ENCODE measurements around the gene OSBP. TPM values are rescaled to one million over a fixed set of nuclear protein-coding genes. Genes with fewer than 3 reads are reported as not detected.

OSBP gene
- total and polyA plus RNA-seq, 2 donors (not counting 3 experiments of a cell fraction or from before 2014, with no cell fraction given): 14.2 to 37.5 TPM

GRCh38 chr11:59553323-59553722 lies 62.3 kb downstream of the OSBP start:
- H3K79me2 ChIP-seq (ENCODE audit: control insufficient read depth, insufficient read depth, low read length): no peaks in the 10 kb centered on the region
- H3K4me1 ChIP-seq (ENCODE audit: control insufficient read depth, extremely low read depth, insufficient read depth, low read length): peaks cover 18% of the 10 kb centered on the region
- H3K27me3 ChIP-seq (ENCODE audit: control insufficient read depth in 2 of 2, insufficient read depth in 2 of 2, low read length in 2 of 2): no peaks in the 10 kb centered on the region
- BruUV-seq (replicated peaks): no TSS peak
- H3K36me3 ChIP-seq (ENCODE audit: control insufficient read depth in 2 of 2, extremely low read depth in 1 of 2, insufficient read depth in 2 of 2, low read length in 2 of 2): no peaks in the 10 kb centered on the region
- no peak overlapping the region for H2AFZ ChIP-seq (ENCODE audit: low read depth, low read length)
- no peaks in the 10 kb centered on the region for H4K20me1 ChIP-seq (replicated peaks; ENCODE audit: control insufficient read depth, extremely low read depth, insufficient read depth, low read length)
- no peak overlapping the region for H3K4me2 ChIP-seq (ENCODE audit: insufficient read depth, low read length)
- H3K27ac ChIP-seq (ENCODE audit: insufficient read depth, low read depth, low read length): no peak overlapping the region
- intact Hi-C loops (cut with micrococcal nuclease) (loop anchor here (5.0 to 10.0 kb wide), 2 partner anchors 249 to 641 kb away; no protein-coding TSS in a partner anchor), dilution Hi-C loops (cut with MboI; ENCODE audit: extremely low pct_ligation_motif_present, low sequenced_read_pairs) (no loop called here)
- TF ChIP-seq FOS (IDR thresholded peaks at IDR 0.05; ENCODE audit: borderline replicate concordance, insufficient read depth, low read length): no peak
- TF ChIP-seq GATA2 (IDR thresholded peaks at IDR 0.05; ENCODE audit: insufficient read depth, insufficient read length, low read depth, low read length): no peak
- no peak for TF ChIP-seq POLR2AphosphoS5 (IDR thresholded peaks at IDR 0.05; ENCODE audit: insufficient read depth, low read depth, low read length)
- no peak for TF ChIP-seq MYC (IDR thresholded peaks at IDR 0.05; ENCODE audit: low read depth, low read length)
- H3K9me1 ChIP-seq (replicated peaks; ENCODE audit: control insufficient read depth, extremely low read depth, insufficient read depth, low read length): no peaks in the 10 kb centered on the region
- FAIRE-seq (no peak), DNase-seq (ENCODE audit: low read depth, low spot score) (no peak)
- no peak overlapping the region for H3K4me3 ChIP-seq (replicated peaks in 1 of 3; ENCODE audit: insufficient read depth in 1 of 3, low read depth in 1 of 3, low read length in 3 of 3)
- CTCF ChIA-PET: no interaction called here
- H3K9ac ChIP-seq (replicated peaks; ENCODE audit: extremely low read depth, insufficient read depth, low read length): no peak overlapping the region
- H3K9me3 ChIP-seq (replicated peaks; ENCODE audit: control insufficient read depth, insufficient read depth, low read length): no peaks in the 10 kb centered on the region
- POLR2A ChIA-PET: no interaction called here

GRCh38 chr11:59552844-59553243 lies 62.7 kb downstream of the OSBP start:
- H3K9me1 ChIP-seq (replicated peaks; ENCODE audit: control insufficient read depth, extremely low read depth, insufficient read depth, low read length): no peaks in the 10 kb centered on the region
- H3K9ac ChIP-seq (replicated peaks; ENCODE audit: extremely low read depth, insufficient read depth, low read length): no peak overlapping the region
- no peak for TF ChIP-seq FOS (IDR thresholded peaks at IDR 0.05; ENCODE audit: borderline replicate concordance, insufficient read depth, low read length)
- TF ChIP-seq CTCF (IDR thresholded peaks at IDR 0.05; ENCODE audit: extremely low read depth in 1 of 2, insufficient read depth in 1 of 2, low read depth in 1 of 2, low read length in 2 of 2): no peak
- TF ChIP-seq GATA2 (IDR thresholded peaks at IDR 0.05; ENCODE audit: insufficient read depth, insufficient read length, low read depth, low read length): no peak
- TF ChIP-seq POLR2A (IDR thresholded peaks at IDR 0.05; ENCODE audit: low read depth, low read length): no peak
- TF ChIP-seq EZH2 (IDR thresholded peaks at IDR 0.05; ENCODE audit: borderline replicate concordance, low read depth, low read length, severe bottlenecking): no peak
- no peak for TF ChIP-seq POLR2AphosphoS5 (IDR thresholded peaks at IDR 0.05; ENCODE audit: insufficient read depth, low read depth, low read length)
- TF ChIP-seq MYC (IDR thresholded peaks at IDR 0.05; ENCODE audit: low read depth, low read length): no peak
- no peak for TF ChIP-seq MAX (IDR thresholded peaks at IDR 0.05; ENCODE audit: insufficient read depth, insufficient read length)
- H3K4me1 ChIP-seq (ENCODE audit: control insufficient read depth, extremely low read depth, insufficient read depth, low read length): peaks cover 22% of the 10 kb centered on the region
- H3K79me2 ChIP-seq (ENCODE audit: control insufficient read depth, insufficient read depth, low read length): no peaks in the 10 kb centered on the region
- no peak for FAIRE-seq
- H3K4me2 ChIP-seq (ENCODE audit: insufficient read depth, low read length): no peak overlapping the region
- no peaks in the 10 kb centered on the region for H3K36me3 ChIP-seq (ENCODE audit: control insufficient read depth in 2 of 2, extremely low read depth in 1 of 2, insufficient read depth in 2 of 2, low read length in 2 of 2)
- H3K4me3 ChIP-seq (replicated peaks in 1 of 3; ENCODE audit: insufficient read depth in 1 of 3, low read depth in 1 of 3, low read length in 3 of 3): no peak overlapping the region
- intact Hi-C loops (cut with micrococcal nuclease) (loop anchor here (5.0 to 10.0 kb wide), 2 partner anchors 249 to 642 kb away; no protein-coding TSS in a partner anchor), dilution Hi-C loops (cut with MboI; ENCODE audit: extremely low pct_ligation_motif_present, low sequenced_read_pairs) (no loop called here)
- DNase-seq (ENCODE audit: low read depth, low spot score): no peak
- H2AFZ ChIP-seq (ENCODE audit: low read depth, low read length): no peak overlapping the region
- ChIA-PET CTCF (interaction anchor here (1.7 kb wide), 1 partner anchor 13 kb away, joined by 4 read pairs; no protein-coding TSS in a partner anchor), POLR2A (no interaction called here)
- H3K27ac ChIP-seq (ENCODE audit: insufficient read depth, low read depth, low read length): no peak overlapping the region
- no peaks in the 10 kb centered on the region for H3K9me3 ChIP-seq (replicated peaks; ENCODE audit: control insufficient read depth, insufficient read depth, low read length)
- no peaks in the 10 kb centered on the region for H3K27me3 ChIP-seq (ENCODE audit: control insufficient read depth in 2 of 2, insufficient read depth in 2 of 2, low read length in 2 of 2)
- BruUV-seq (replicated peaks): no TSS peak
- H4K20me1 ChIP-seq (replicated peaks; ENCODE audit: control insufficient read depth, extremely low read depth, insufficient read depth, low read length): no peaks in the 10 kb centered on the region
